ENCODE data around the gene PSMF1.

DNA sequence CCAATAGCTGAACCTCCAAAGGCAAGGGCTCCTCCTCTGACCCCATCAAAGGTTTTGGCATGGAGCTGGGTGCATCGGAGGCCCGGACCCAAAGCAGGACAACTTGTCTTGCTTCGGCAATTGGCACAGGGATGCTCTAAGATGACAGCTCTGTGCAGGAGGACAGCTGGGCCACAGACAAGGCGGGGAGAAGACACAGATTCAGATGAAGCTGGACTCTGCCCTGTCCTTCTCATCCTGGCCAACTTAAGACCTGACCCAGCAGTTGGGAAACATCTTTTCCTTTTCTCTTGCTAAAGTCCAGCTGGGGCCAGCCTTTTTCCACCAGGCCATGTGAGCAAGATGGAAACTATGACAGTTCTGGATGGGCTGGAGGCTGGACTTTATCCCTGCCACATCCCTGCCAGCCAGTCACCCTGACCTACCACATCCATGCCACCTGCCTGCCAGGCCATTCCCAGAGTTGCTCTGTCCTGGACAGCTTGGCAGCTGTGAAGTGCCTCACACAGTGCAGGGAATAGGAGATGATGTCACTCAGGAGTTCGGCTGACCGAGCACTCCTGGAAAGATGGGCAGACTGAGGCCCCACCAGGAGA lies 12.7 kb upstream of the PSMF1 start:
- TF ChIP-seq POLR2A (IDR thresholded peaks at IDR 0.05): no peak
- TF ChIP-seq, protein P1, sequence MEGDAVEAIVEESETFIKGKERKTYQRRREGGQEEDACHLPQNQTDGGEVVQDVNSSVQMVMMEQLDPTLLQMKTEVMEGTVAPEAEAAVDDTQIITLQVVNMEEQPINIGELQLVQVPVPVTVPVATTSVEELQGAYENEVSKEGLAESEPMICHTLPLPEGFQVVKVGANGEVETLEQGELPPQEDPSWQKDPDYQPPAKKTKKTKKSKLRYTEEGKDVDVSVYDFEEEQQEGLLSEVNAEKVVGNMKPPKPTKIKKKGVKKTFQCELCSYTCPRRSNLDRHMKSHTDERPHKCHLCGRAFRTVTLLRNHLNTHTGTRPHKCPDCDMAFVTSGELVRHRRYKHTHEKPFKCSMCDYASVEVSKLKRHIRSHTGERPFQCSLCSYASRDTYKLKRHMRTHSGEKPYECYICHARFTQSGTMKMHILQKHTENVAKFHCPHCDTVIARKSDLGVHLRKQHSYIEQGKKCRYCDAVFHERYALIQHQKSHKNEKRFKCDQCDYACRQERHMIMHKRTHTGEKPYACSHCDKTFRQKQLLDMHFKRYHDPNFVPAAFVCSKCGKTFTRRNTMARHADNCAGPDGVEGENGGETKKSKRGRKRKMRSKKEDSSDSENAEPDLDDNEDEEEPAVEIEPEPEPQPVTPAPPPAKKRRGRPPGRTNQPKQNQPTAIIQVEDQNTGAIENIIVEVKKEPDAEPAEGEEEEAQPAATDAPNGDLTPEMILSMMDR (IDR thresholded peaks at IDR 0.05): no peak
- TF ChIP-seq EP300 (IDR thresholded peaks at IDR 0.05): no peak

All from ovary (tissue), 3 donors.